ENCODE results near the gene RWDD4. TPM values are rescaled to one million over a fixed set of nuclear protein-coding genes. Genes with fewer than 3 reads are reported as not detected.

Gene RWDD4
- total RNA-seq, 2 experiments from 2014 or later: 9.9 to 10.5 TPM

GRCh38 chr4:183639291-183639690, 19.7 kb downstream of the RWDD4 start:
- ChIA-PET CTCF (no interaction called here), POLR2A (no interaction called here)
- Histone ChIP-seq H3K27me3 (ENCODE audit: control insufficient read depth in 1 of 2, insufficient read depth in 2 of 2, low read length in 2 of 2) (no peaks in the 10 kb centered on the region), H3K4me1 (ENCODE audit: insufficient read depth, low read length) (no peaks in the 10 kb centered on the region), H3K9me3 (ENCODE audit: control insufficient read depth in 1 of 2, insufficient read depth in 1 of 2, low read length in 2 of 2) (no peaks in the 10 kb centered on the region), H3K36me3 (ENCODE audit: insufficient read depth, low read length) (peaks cover 14% of the 10 kb centered on the region), H3K27ac (ENCODE audit: low read depth in 1 of 2, low read length in 2 of 2) (no peak overlapping the region), H3K4me3 (ENCODE audit: low read length) (no peak overlapping the region)
- Mint-ChIP-seq H3K4me1 (ENCODE audit: low read depth) (no peaks in the 10 kb centered on the region), H3K36me3 (ENCODE audit: low read depth) (peaks cover 31% of the 10 kb centered on the region), H3K27ac (no peak overlapping the region), H3K27me3 (no peaks in the 10 kb centered on the region), H3K9me3 (no peaks in the 10 kb centered on the region), H3K4me3 (no peak overlapping the region)
- intact Hi-C loops (cut with DNase I, micrococcal nuclease): no loop called here
- TF ChIP-seq CTCF (IDR thresholded peaks at IDR 0.05): no peak
- DNase-seq (no peak), ATAC-seq (ENCODE audit: poor library complexity) (no peak)

GRCh38 chr4:183638436-183638835, 20.5 kb downstream of the RWDD4 start:
- Histone ChIP-seq H3K27me3 (ENCODE audit: control insufficient read depth in 1 of 2, insufficient read depth in 2 of 2, low read length in 2 of 2) (no peaks in the 10 kb centered on the region), H3K36me3 (ENCODE audit: insufficient read depth, low read length) (peaks cover 10% of the 10 kb centered on the region), H3K27ac (ENCODE audit: low read depth in 1 of 2, low read length in 2 of 2) (no peak overlapping the region), H3K4me3 (ENCODE audit: low read length) (no peak overlapping the region), H3K4me1 (ENCODE audit: insufficient read depth, low read length) (no peaks in the 10 kb centered on the region), H3K9me3 (ENCODE audit: control insufficient read depth in 1 of 2, insufficient read depth in 1 of 2, low read length in 2 of 2) (no peaks in the 10 kb centered on the region)
- TF ChIP-seq CTCF (IDR thresholded peaks at IDR 0.05): no peak
- H3K9me3 Mint-ChIP-seq: no peaks in the 10 kb centered on the region
- no peak overlapping the region for H3K27ac Mint-ChIP-seq
- DNase-seq (no peak), ATAC-seq (ENCODE audit: poor library complexity) (no peak)
- intact Hi-C loops (cut with DNase I, micrococcal nuclease): no loop called here
- no peaks in the 10 kb centered on the region for H3K27me3 Mint-ChIP-seq
- ChIA-PET CTCF (no interaction called here), POLR2A (no interaction called here)
- H3K4me3 Mint-ChIP-seq: no peak overlapping the region
- no peaks in the 10 kb centered on the region for H3K4me1 Mint-ChIP-seq (ENCODE audit: low read depth)
- peaks cover 22% of the 10 kb centered on the region for H3K36me3 Mint-ChIP-seq (ENCODE audit: low read depth)

GRCh38 chr4:183637461-183637860, 21.5 kb downstream of the RWDD4 start:
- Histone ChIP-seq H3K27me3 (ENCODE audit: control insufficient read depth in 1 of 2, insufficient read depth in 2 of 2, low read length in 2 of 2) (no peaks in the 10 kb centered on the region), H3K36me3 (ENCODE audit: insufficient read depth, low read length) (peaks cover 9% of the 10 kb centered on the region), H3K27ac (ENCODE audit: low read depth in 1 of 2, low read length in 2 of 2) (no peak overlapping the region), H3K9me3 (ENCODE audit: control insufficient read depth in 1 of 2, insufficient read depth in 1 of 2, low read length in 2 of 2) (peaks cover 0 to 4% of the 10 kb centered on the region in 2 experiments), H3K4me1 (ENCODE audit: insufficient read depth, low read length) (no peaks in the 10 kb centered on the region), H3K4me3 (ENCODE audit: low read length) (no peak overlapping the region)
- H3K4me3 Mint-ChIP-seq: no peak overlapping the region
- POLR2A ChIA-PET: no interaction called here
- H3K9me3 Mint-ChIP-seq: no peaks in the 10 kb centered on the region
- DNase-seq (no peak), ATAC-seq (ENCODE audit: poor library complexity) (no peak)
- H3K27me3 Mint-ChIP-seq: no peaks in the 10 kb centered on the region
- no peak overlapping the region for H3K27ac Mint-ChIP-seq
- CTCF ChIA-PET: no interaction called here
- H3K36me3 Mint-ChIP-seq (ENCODE audit: low read depth): peaks cover 19% of the 10 kb centered on the region
- TF ChIP-seq CTCF (IDR thresholded peaks at IDR 0.05): no peak
- no peaks in the 10 kb centered on the region for H3K4me1 Mint-ChIP-seq (ENCODE audit: low read depth)
- intact Hi-C loops (cut with DNase I, micrococcal nuclease): no loop called here

All from CD4-positive, alpha-beta T cell (primary cell).